GM12874 (cell line): ENCODE measurements around the gene FBN2.

Experiments used
- TF ChIP-seq, protein P1 (sequence below): IDR thresholded peaks from 2 replicates; pipeline ENCODE4 v1.5.1; 2011; ENCODE audit warnings: low read depth, mild to moderate bottlenecking, control low read depth, low read length, moderate library complexity; ENCODE audit not compliant: insufficient read depth

The FBN2 gene

DNA sequence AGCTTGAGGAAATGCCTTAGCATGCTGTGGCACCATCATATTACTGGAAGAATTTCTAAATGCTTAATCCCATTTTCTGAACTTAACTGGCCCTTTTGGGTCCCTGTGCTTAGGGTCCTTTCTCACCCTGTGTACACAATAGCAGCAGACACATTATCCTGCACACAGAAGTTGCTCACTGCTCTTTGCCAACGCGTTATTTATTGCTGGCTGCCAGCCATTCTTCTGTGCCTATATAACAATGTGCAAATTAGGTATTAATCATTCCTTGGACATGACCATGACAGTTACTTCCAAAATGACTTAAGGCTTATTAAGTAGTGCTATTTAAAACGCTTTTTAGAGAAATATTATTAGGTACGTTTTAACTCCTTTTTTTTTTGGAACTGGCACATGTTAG lies 134.7 kb downstream of the FBN2 start:
- TF ChIP-seq, protein P1, sequence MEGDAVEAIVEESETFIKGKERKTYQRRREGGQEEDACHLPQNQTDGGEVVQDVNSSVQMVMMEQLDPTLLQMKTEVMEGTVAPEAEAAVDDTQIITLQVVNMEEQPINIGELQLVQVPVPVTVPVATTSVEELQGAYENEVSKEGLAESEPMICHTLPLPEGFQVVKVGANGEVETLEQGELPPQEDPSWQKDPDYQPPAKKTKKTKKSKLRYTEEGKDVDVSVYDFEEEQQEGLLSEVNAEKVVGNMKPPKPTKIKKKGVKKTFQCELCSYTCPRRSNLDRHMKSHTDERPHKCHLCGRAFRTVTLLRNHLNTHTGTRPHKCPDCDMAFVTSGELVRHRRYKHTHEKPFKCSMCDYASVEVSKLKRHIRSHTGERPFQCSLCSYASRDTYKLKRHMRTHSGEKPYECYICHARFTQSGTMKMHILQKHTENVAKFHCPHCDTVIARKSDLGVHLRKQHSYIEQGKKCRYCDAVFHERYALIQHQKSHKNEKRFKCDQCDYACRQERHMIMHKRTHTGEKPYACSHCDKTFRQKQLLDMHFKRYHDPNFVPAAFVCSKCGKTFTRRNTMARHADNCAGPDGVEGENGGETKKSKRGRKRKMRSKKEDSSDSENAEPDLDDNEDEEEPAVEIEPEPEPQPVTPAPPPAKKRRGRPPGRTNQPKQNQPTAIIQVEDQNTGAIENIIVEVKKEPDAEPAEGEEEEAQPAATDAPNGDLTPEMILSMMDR: no peak

GRCh38 chr5:128402506-128402905 lies 135.5 kb downstream of the FBN2 start:
- TF ChIP-seq, protein P1: no peak

- TF ChIP-seq, protein P1: no peak
Observed at GRCh38 chr5:128399111-128399510, 138.9 kb downstream of the FBN2 start.

- TF ChIP-seq, protein P1: no peak
Observed at GRCh38 chr5:128397876-128398275, 140.2 kb downstream of the FBN2 start.

DNA sequence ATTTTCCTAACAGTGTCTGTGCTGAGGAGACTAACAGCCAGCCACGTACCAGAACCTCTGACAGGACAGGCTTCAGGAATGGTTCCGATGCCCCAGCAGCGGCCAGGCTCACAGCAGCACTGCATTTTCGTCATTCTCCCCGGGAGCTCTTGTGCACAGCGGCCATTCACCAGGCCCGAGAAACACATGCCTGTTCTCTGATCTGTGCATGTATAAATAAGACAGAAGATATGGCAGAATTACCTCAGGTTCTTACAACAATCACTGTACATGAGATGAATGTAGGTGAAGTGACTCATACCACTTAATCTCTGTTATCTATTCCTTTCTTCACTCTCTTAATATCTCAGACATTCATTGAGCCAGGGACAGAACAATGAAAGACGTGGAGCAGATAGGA lies 143.0 kb downstream of the FBN2 start:
- TF ChIP-seq, protein P1: no peak

GRCh38 chr5:128384068-128384467 lies 154.0 kb downstream of the FBN2 start:
- TF ChIP-seq, protein P1: no peak

DNA sequence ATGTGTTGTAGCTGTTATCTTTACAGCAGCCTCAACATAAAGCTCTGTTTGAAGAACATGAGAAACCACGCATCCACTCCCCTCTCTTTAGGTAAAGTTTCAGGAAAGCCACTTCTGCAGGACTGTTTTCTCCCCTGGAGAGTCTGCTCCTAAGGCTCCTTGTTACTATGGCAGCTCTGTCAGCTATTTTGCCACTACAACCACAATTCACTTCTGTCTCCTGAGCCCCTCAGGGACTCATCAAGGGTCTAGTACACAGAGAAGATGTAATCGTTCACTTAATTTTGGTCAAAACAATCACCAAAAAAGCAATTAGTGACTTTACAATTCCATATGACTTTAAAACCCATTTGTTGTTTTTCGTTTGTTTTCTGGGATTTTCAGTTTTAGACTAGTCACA lies 157.7 kb downstream of the FBN2 start:
- TF ChIP-seq, protein P1: no peak

DNA sequence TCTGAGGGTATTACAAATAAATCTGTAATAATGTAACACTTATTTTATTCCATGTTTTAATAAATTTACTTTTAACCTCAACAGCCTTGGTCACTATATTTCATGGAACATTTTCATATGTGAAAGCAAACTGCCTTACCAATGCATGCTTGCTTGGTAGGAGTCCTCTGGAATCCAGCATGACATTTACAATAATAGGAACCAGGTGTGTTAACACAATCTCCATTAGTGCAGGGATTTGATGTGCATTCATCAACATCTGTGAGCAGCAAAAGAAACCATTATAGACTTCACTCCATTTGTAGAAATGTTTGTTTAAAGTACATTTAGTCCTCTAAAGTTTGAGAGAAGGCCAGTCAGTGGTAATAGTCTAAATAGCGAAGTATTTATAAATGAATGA lies 159.4 kb downstream of the FBN2 start:
- TF ChIP-seq, protein P1: no peak
